Measurements from ENCODE around the gene VSIG10L.

The VSIG10L gene

GRCh38 chr19:51337861-51338562 lies 3.9 kb downstream of the VSIG10L start:
- DNase-seq = no peak

- no peak for DNase-seq
Measured at GRCh38 chr19:51337141-51337860, 4.6 kb downstream of the VSIG10L start.

- DNase-seq = no peak
Measured at GRCh38 chr19:51333836-51334460, 8.0 kb downstream of the VSIG10L start.

- no peak for DNase-seq
Measured at GRCh38 chr19:51331716-51332115, 10.2 kb downstream of the VSIG10L start.

- DNase-seq = no peak
Measured at GRCh38 chr19:51331193-51331592, 10.7 kb downstream of the VSIG10L start.

- no peak for DNase-seq
Measured at GRCh38 chr19:51330366-51330765, 11.6 kb downstream of the VSIG10L start.

- DNase-seq = no peak
Measured at GRCh38 chr19:51329411-51329810, 12.5 kb downstream of the VSIG10L start.

GRCh38 chr19:51327066-51328001 lies 14.6 kb downstream of the VSIG10L start:
- DNase-seq = no peak

GRCh38 chr19:51326216-51327065 lies 15.5 kb downstream of the VSIG10L start:
- no peak for DNase-seq

GRCh38 chr19:51325161-51325976 lies 16.6 kb downstream of the VSIG10L start:
- no peak for DNase-seq

- DNase-seq = no peak
Measured at GRCh38 chr19:51324167-51324481, 17.8 kb downstream of the VSIG10L start.

- no peak for DNase-seq
Measured at GRCh38 chr19:51323481-51324166, 18.3 kb downstream of the VSIG10L start.

GRCh38 chr19:51321799-51322198 lies 20.1 kb downstream of the VSIG10L start:
- DNase-seq = no peak

GRCh38 chr19:51320280-51320657 lies 21.7 kb downstream of the VSIG10L start:
- DNase-seq = no peak

- DNase-seq = no peak
Measured at GRCh38 chr19:51319649-51320279, 22.2 kb downstream of the VSIG10L start.

- DNase-seq = no peak
Measured at GRCh38 chr19:51318687-51319648, 23.0 kb downstream of the VSIG10L start.

GRCh38 chr19:51317968-51318367 lies 24.0 kb downstream of the VSIG10L start:
- DNase-seq = no peak

GRCh38 chr19:51317376-51317775 lies 24.6 kb downstream of the VSIG10L start:
- no peak for DNase-seq

GRCh38 chr19:51316688-51317087 lies 25.3 kb downstream of the VSIG10L start:
- DNase-seq = no peak

Measured in COR-L47 (cell line).